HEK293 (cell line): Measurements from ENCODE around the gene SP7.

Experiments
- EGR2 ChIP-seq: fragments of 450-650 bp; formaldehyde crosslinking; IDR thresholded peaks from 2 replicates; pipeline ENCODE4 v1.5.1; 2016; ENCODE audit warnings: low read depth, missing biosample characterization, missing genetic modification characterization
- GLI2 ChIP-seq: fragments of 450-650 bp; formaldehyde crosslinking; IDR thresholded peaks from 2 replicates; pipeline ENCODE4; 2017; ENCODE audit warnings: missing biosample characterization, missing genetic modification characterization, low read depth, borderline replicate concordance
- KLF10 ChIP-seq: fragments of 450-650 bp; IDR thresholded peaks from 2 replicates; pipeline ENCODE4 v1.5.1; 2018; ENCODE audit warnings: missing biosample characterization, mild to moderate bottlenecking, missing genetic modification characterization
- KLF16 ChIP-seq: fragments of 450-650 bp; formaldehyde crosslinking; IDR thresholded peaks from 2 replicates; pipeline ENCODE4 v1.5.1; 2017; ENCODE audit warnings: missing biosample characterization, missing genetic modification characterization
- MYNN ChIP-seq: fragments of 450-650 bp; formaldehyde crosslinking; IDR thresholded peaks from 2 replicates; pipeline ENCODE4 v1.5.1; 2016; ENCODE audit warnings: missing biosample characterization, missing genetic modification characterization, borderline replicate concordance
- ZEB2 ChIP-seq: fragments of 450-650 bp; formaldehyde crosslinking; IDR thresholded peaks from 2 replicates; pipeline ENCODE4 v1.5.1; 2016; ENCODE audit warnings: missing biosample characterization, missing genetic modification characterization
- ZFP3 ChIP-seq: fragments of 450-650 bp; formaldehyde crosslinking; IDR thresholded peaks from 2 replicates; pipeline ENCODE4 v1.5.1; 2016; ENCODE audit warnings: low read depth, missing biosample characterization, missing genetic modification characterization
- ZFP37 ChIP-seq: fragments of 450-650 bp; formaldehyde crosslinking; IDR thresholded peaks from 2 replicates; pipeline ENCODE4 v1.5.1; 2016; ENCODE audit warnings: missing biosample characterization, missing genetic modification characterization
- ZNF16 ChIP-seq: fragments of 450-650 bp; formaldehyde crosslinking; IDR thresholded peaks from 2 replicates; pipeline ENCODE4 v1.5.1; 2016; ENCODE audit warnings: low read depth, missing biosample characterization, missing genetic modification characterization
- ZNF23 ChIP-seq: fragments of 450-650 bp; formaldehyde crosslinking; IDR thresholded peaks from 2 replicates; pipeline ENCODE4 v1.5.1; 2016; ENCODE audit warnings: missing biosample characterization, missing genetic modification characterization, borderline replicate concordance
- ZNF341 ChIP-seq: fragments of 450-650 bp; formaldehyde crosslinking; IDR thresholded peaks from 2 replicates; pipeline ENCODE4; 2016; ENCODE audit warnings: low read depth, missing biosample characterization, missing genetic modification characterization
- ZNF423 ChIP-seq: fragments of 450-650 bp; formaldehyde crosslinking; IDR thresholded peaks from 2 replicates; pipeline ENCODE4 v1.5.1; 2016; ENCODE audit warnings: missing biosample characterization, missing genetic modification characterization
- ZNF473 ChIP-seq: fragments of 450-650 bp; formaldehyde crosslinking; IDR thresholded peaks from 2 replicates; pipeline ENCODE4 v1.5.1; 2017; ENCODE audit warnings: missing biosample characterization, missing genetic modification characterization
- ZNF501 ChIP-seq: fragments of 450-650 bp; formaldehyde crosslinking; IDR thresholded peaks from 2 replicates; pipeline ENCODE4 v1.5.1; 2016; ENCODE audit warnings: missing biosample characterization, missing genetic modification characterization
- ZNF514 ChIP-seq: fragments of 450-650 bp; formaldehyde crosslinking; IDR thresholded peaks from 2 replicates; pipeline ENCODE4 v1.5.1; 2016; ENCODE audit warnings: missing biosample characterization, missing genetic modification characterization
- ZNF518A ChIP-seq: fragments of 450-650 bp; formaldehyde crosslinking; conservative IDR thresholded peaks from 2 replicates; pipeline ENCODE4 v1.5.1; 2016; ENCODE audit warnings: low read depth, missing biosample characterization, missing genetic modification characterization
- ZNF548 ChIP-seq: fragments of 450-650 bp; formaldehyde crosslinking; IDR thresholded peaks from 2 replicates; pipeline ENCODE4 v1.5.1; 2016; ENCODE audit warnings: missing biosample characterization, missing genetic modification characterization
- ZNF600 ChIP-seq: fragments of 450-650 bp; formaldehyde crosslinking; IDR thresholded peaks from 2 replicates; pipeline ENCODE4 v1.5.1; 2016; ENCODE audit warnings: missing biosample characterization, missing genetic modification characterization
- ZNF626 ChIP-seq: fragments of 450-650 bp; sonication (Bioruptor Pico); formaldehyde crosslinking; IDR thresholded peaks from 2 replicates; pipeline ENCODE4 v1.5.1; 2018; ENCODE audit warnings: missing biosample characterization, missing genetic modification characterization, inconsistent platforms
- ZNF664 ChIP-seq: fragments of 450-650 bp; formaldehyde crosslinking; IDR thresholded peaks from 2 replicates; pipeline ENCODE4 v1.5.1; 2016; ENCODE audit warnings: missing biosample characterization, missing genetic modification characterization
- ZNF677 ChIP-seq: fragments of 450-650 bp; IDR thresholded peaks from 2 replicates; pipeline ENCODE4 v1.5.0; 2018; ENCODE audit warnings: missing biosample characterization, mild to moderate bottlenecking, missing genetic modification characterization, moderate library complexity
- ZNF704 ChIP-seq: fragments of 450-650 bp; formaldehyde crosslinking; IDR thresholded peaks from 2 replicates; pipeline ENCODE4 v1.5.1; 2016; ENCODE audit warnings: missing biosample characterization, missing genetic modification characterization
- ZNF843 ChIP-seq: fragments of 450-650 bp; formaldehyde crosslinking; IDR thresholded peaks from 2 replicates; pipeline ENCODE4 v1.5.1; 2016; ENCODE audit warnings: missing biosample characterization, missing genetic modification characterization
- ZSCAN30 ChIP-seq: fragments of 450-650 bp; IDR thresholded peaks from 2 replicates; pipeline ENCODE4 v1.5.1; 2018; ENCODE audit warnings: missing biosample characterization, mild to moderate bottlenecking, missing genetic modification characterization, moderate library complexity
- TF ChIP-seq, protein P1 (sequence below): fragments of 450-650 bp; formaldehyde crosslinking; IDR thresholded peaks from 2 replicates; pipeline ENCODE4 v1.5.1; 2016; ENCODE audit warnings: missing biosample characterization, missing genetic modification characterization

SP7 gene

GRCh38 chr12:53324113-53324778 is 11.9 kb downstream of the SP7 start (continued):
- TF ChIP-seq ZNF843 (tag by site-specific recombination): no peak
- TF ChIP-seq ZNF600 (tag by site-specific recombination): no peak
- no peak for TF ChIP-seq ZNF664 (tag by site-specific recombination)
- no peak for TF ChIP-seq ZNF501 (tag by site-specific recombination)
- TF ChIP-seq, protein P1, sequence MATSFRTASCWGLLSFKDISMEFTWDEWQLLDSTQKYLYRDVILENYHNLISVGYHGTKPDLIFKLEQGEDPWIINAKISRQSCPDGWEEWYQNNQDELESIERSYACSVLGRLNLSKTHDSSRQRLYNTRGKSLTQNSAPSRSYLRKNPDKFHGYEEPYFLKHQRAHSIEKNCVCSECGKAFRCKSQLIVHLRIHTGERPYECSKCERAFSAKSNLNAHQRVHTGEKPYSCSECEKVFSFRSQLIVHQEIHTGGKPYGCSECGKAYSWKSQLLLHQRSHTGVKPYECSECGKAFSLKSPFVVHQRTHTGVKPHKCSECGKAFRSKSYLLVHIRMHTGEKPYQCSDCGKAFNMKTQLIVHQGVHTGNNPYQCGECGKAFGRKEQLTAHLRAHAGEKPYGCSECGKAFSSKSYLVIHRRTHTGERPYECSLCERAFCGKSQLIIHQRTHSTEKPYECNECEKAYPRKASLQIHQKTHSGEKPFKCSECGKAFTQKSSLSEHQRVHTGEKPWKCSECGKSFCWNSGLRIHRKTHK (tag by site-specific recombination): no peak
- TF ChIP-seq ZNF518A: 0 out of 2 replicates have a peak, but pooled peaks have one; percentile 10
- TF ChIP-seq ZFP37: no peak
- TF ChIP-seq ZNF704 (tag by site-specific recombination): no peak
- TF ChIP-seq EGR2: 0 out of 2 replicates have a peak, but pooled peaks have one; percentile 8
- no peak for TF ChIP-seq KLF10 (tag by site-specific recombination)
- TF ChIP-seq ZNF341 (tag by site-specific recombination): peak; percentile 79
- TF ChIP-seq ZNF423 (tag by site-specific recombination): no peak
- no peak for TF ChIP-seq ZFP3 (tag by site-specific recombination)
- no peak for TF ChIP-seq ZNF677 (tag by site-specific recombination)
- no peak for TF ChIP-seq ZNF23
- TF ChIP-seq ZNF473 (tag by site-specific recombination): no peak
- TF ChIP-seq ZNF16 (tag by site-specific recombination): no peak
- no peak for TF ChIP-seq ZSCAN30
- TF ChIP-seq ZNF514 (tag by site-specific recombination): no peak
- no peak for TF ChIP-seq ZEB2 (tag by site-specific recombination)
- no peak for TF ChIP-seq GLI2
- TF ChIP-seq MYNN (tag by site-specific recombination): no peak
- no peak for TF ChIP-seq KLF16
- peak; percentile 8; the same call in 1 of the 2 replicates for TF ChIP-seq ZNF548 (tag by site-specific recombination)
- no peak for TF ChIP-seq ZNF626 (tag by site-specific recombination)
